ENCODE results near the gene CLDN6.

CLDN6 gene

DNA sequence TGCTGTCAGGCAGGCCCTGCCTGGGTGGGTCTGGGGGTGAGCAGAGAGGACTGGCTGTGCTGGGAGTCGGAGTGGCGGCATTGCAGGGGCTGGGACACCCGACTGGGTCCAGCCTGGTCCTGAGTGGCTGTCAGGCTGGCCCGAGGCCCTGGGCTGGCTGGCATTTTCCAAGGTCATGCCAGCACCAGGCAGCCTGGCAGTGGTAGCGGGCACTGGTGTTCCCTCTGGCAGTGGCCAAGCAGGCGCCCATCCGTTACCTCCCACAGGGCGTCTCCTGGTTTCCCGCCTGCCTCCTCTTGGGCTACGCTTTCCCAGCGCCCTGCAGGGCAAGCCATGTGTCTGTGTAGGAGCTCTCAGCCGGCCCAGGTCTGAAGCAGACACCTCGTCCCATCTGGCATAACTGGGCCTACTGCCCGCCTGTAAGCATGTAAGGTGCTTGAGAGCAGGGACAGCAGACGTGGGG is 32.1 kb downstream of the CLDN6 start:
- no peak for DNase-seq

- DNase-seq, result no peak
Measured at GRCh38 chr16:2985462-2985861, 32.5 kb downstream of the CLDN6 start.

DNA sequence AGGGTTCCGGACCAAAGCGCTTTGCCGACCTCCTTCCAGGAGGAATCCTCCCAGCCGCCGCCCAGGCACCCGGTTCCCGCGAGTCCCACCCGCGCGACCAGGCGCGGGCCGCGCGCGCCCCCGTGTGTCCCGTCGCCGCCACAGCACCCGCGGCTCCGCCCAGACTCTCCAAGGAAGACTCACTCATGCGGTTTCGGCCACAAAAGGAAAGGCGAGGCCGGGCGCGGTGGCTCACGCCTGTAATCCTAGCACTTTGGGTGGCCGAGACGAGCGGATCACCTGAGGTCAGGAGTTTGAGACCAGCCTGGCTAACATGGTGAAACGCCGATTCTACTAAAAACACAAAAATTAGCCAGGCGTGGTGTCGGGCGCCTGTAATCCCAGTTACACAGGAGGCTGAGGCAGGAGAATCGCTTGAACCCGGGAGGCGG is 34.3 kb downstream of the CLDN6 start:
- peak; percentile 87 for DNase-seq

- no peak for DNase-seq
Measured at GRCh38 chr16:2982402-2982801, 35.6 kb downstream of the CLDN6 start.

GRCh38 chr16:2981899-2982250 is 36.1 kb downstream of the CLDN6 start:
- no peak for DNase-seq

DNA sequence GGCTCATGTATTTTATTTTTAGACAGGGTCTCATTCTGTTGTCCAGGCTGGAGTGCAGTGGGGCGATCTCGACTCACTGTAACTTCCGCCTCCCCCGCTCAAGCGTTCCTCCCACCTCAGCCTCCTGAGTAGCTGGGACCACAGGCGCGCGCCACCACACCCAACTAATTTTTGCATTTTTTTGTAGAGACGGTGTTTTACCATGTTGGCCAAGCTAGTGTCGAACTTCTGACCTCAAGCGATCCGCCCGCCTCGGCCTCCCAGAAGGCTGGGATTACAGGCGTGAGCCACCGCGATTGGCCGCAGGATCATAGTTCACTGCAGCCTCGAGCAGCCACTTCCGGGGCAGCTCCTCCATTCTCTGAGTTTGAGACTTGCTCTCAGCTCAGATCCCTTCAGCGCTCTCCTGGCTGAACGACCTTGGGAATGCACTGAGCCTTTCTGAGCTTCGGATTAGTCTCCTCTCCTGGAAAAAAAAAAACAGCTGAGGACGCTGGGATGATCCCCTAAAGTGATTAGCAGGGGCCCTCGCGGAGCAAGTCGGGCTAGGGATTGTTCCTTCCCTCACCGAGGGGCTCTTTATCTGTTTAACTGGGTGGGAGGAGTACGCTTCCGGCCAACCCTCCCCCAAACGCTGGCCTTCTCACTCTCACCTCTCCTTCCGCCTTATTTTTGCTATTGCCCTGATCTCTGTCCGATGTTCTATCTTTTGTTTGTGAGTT is 36.6 kb downstream of the CLDN6 start:
- no peak for DNase-seq

DNA sequence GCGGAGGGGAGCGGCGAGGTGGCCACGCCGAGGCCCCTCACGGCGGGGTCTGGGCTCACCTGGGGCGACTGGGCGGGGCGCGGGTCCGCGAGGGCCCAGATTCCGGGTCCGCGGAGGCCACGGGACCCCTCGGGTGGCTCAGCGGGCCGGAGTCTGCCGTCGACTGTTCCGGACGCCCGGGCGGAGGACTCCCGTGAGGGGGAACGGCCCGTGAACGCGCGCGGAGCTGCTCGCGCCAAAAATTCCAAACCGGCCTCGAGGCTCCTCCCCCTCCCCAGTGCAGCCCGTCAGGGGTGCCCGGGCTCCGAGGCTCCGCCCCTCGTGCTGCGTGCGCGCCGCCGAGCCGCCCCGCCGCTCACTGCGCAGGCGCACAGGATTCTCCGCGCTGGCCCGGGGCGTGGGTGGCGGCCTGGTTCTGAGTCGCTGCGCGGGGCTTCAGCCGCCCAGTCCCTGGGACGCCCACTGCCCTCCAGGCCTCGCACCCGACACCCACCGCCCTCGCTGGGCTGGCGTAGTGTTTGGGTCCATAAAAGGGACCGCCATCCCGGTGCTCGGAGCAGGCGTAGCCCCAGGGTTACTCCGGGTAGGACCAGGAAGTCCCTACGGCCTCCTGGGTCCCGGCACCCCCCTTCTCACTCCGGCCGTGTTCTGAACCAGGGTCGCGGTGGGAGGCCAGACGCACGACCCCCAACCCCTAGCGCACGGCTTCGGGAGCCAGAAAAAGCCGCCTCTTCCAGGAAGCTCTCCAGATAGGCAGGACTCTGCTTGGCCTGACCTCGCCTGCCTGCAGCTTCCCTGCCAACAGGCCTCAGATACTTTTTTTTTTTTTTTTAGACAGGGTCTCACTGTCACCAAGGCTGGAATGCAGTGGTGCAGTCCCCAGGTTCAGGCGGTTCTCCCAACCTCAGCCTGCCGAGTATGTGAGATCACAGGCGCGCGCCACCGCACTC is 37.5 kb downstream of the CLDN6 start, which contains the start of gene PKMYT1:
Gene PKMYT1 (minus strand): TSS at position 220 of the 950 bp plus-strand sequence. CDS start 789 bp downstream, outside the sequence.
- peak; percentile 97 for DNase-seq

DNA sequence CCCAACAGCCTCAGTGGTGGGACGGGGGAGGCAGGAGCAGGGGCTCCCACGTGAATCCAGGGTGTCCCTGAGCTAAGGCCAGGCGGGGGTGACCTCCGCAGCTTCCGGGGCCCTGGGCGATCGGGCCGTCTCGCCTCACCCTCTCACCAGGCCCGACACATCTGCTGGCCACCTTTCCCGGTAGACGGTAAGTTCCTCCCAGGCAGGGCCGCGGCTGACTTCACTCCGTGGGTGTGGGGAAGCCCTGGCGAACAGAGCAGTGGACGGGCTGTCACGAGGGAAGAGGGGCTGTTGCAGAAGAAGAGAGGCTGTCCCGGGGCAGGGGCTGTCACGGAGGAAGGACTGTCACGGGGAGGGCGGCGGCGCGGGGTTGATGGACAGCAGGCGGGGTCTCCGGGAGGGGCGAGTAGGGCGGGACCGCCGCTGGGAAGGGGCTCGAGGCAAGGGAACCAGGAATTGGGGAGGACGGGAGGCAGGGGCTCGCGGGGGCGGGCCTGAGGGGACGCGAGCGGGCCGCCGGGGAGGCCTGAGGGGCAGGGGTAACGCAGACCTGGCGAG is 38.2 kb downstream of the CLDN6 start:
- peak; percentile 41 for DNase-seq

- no peak for DNase-seq
Measured at GRCh38 chr16:2977440-2977839, 40.5 kb downstream of the CLDN6 start.

- no peak for DNase-seq
Measured at GRCh38 chr16:2976673-2977072, 41.3 kb downstream of the CLDN6 start.

DNA sequence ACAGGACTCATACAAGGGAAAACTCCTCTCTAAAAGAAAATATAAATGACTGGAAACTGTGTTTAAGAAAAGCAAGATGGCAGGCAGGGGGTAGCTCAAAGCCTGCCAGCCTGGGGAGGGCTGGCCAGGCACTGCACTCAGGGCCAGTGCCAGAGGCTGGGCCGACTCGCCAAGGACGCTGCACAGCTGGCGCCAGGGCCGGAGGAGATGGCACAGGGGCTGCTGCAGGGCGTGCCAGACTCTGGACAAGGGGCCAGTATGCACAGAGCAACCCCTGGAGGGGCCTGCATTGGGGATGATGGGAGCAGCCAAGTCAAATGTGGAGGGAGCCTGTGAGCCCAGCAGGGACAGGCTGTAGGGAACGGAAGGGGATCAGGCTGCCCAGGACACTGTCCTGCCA is 41.8 kb downstream of the CLDN6 start:
- DNase-seq, result no peak

GRCh38 chr16:2975161-2975795 is 42.7 kb downstream of the CLDN6 start:
- DNase-seq, result no peak

GRCh38 chr16:2974319-2975056 is 43.5 kb downstream of the CLDN6 start:
- DNase-seq, result no peak

DNA sequence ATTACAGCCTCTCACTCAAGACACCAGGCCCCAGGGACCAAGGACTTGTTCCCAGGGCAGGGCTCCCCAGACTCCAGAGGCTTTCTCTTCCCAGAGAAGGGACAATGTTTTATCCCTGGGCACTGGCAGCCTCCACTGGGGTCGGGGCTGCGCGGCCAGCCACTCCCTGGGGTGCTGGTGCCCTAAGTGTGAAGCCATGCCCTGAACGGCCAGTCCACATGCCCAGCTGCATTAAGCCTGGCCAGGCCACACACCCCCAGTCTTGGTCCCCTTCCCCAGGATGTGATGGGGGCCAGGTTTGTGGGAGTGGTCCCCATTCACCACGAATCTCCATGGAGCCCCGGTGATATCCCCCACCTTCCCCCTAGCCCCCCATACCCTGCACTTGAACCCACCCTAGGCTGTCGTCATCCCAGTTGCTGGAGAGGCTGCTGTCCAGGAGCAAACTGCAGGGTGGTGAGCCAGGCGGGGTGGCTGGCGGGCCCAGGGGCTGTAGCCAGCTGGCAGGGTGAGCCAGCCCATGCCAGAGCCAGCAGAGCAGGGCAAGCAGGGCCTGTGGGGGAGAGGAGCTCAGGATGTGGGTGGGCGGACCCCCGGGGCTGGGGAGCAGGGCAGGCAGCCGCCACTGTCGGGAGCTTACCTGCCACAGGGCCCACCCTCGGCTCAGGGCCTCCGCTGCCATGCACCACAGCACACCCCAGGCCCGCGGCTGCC is 44.2 kb downstream of the CLDN6 start:
- no peak for DNase-seq

DNA sequence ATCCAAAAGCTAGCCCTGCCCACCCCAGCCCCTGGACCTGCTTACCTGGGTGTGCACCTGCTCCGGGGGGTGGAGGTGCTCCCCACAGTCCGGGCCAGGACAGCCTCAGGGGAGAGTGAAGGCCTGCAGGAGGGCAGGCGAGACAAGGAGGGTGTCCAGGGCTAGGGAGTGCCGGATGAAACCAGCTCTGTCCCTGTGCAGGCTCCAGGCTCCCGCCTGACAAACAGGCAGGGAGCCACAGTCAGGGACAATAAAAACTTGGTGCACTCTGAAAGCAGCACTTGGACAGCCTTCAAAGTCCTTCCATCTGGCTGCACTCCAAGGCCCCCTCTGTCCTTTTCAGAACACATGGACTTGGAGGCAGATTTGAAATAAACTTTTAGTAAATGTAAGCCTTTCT is 44.9 kb downstream of the CLDN6 start:
- no peak for DNase-seq

- DNase-seq, result no peak
Measured at GRCh38 chr16:2971985-2972784, 45.8 kb downstream of the CLDN6 start.

GRCh38 chr16:2971134-2971984 is 46.6 kb downstream of the CLDN6 start:
- DNase-seq, result no peak

DNA sequence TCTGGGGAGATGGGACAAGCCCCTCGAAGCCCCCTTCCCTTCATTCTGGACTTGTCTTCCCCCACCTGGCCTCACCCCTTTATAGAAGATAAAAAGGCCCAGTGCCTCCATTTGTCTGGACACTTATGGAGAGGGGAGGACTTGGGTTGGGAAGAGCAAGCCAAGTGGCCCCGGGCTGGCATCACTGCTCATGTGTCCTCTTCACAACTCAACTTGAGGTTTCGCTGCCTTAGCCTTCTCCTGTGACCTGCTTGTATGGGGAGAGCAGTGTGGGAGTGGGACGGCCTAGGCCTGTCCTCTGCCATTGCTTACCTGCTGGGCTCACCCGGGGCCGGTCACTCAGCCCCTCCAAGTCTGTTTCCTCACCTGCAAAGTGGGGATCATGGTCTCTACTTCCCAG is 47.4 kb downstream of the CLDN6 start:
- DNase-seq, result peak; percentile 53

All from RPMI8226 (cell line).